ENCODE measurements around the gene RPS6KA2.

The RPS6KA2 gene

GRCh38 chr6:166464068-166465002, 162.7 kb downstream of the RPS6KA2 start:
- no peak overlapping the region for H3K27ac ChIP-seq (ENCODE audit: insufficient read depth, low read length, poor library complexity, severe bottlenecking)
- H3K27me3 ChIP-seq (replicated peaks; ENCODE audit: control insufficient read depth, insufficient read depth, low read length, poor library complexity, severe bottlenecking) = no peaks in the 10 kb centered on the region
- H3K36me3 ChIP-seq (ENCODE audit: control insufficient read depth, insufficient read depth, low read length) = no peaks in the 10 kb centered on the region
- no peaks in the 10 kb centered on the region for H3K4me1 ChIP-seq (ENCODE audit: control insufficient read depth, insufficient read depth, low read length, poor library complexity, severe bottlenecking)
- H3K4me3 ChIP-seq (ENCODE audit: insufficient read depth, low read depth, low read length, poor library complexity, severe bottlenecking) = no peak overlapping the region
- DNase-seq = no peak
- H3K9me3 ChIP-seq (ENCODE audit: control insufficient read depth, low read length) = no peaks in the 10 kb centered on the region

GRCh38 chr6:166463359-166464067, 163.5 kb downstream of the RPS6KA2 start:
- no peak for DNase-seq
- Histone ChIP-seq H3K36me3 (ENCODE audit: control insufficient read depth, insufficient read depth, low read length) (no peaks in the 10 kb centered on the region), H3K27me3 (replicated peaks; ENCODE audit: control insufficient read depth, insufficient read depth, low read length, poor library complexity, severe bottlenecking) (no peaks in the 10 kb centered on the region), H3K4me3 (ENCODE audit: insufficient read depth, low read depth, low read length, poor library complexity, severe bottlenecking) (no peak overlapping the region), H3K27ac (ENCODE audit: insufficient read depth, low read length, poor library complexity, severe bottlenecking) (no peak overlapping the region), H3K9me3 (ENCODE audit: control insufficient read depth, low read length) (no peaks in the 10 kb centered on the region), H3K4me1 (ENCODE audit: control insufficient read depth, insufficient read depth, low read length, poor library complexity, severe bottlenecking) (no peaks in the 10 kb centered on the region)

GRCh38 chr6:166462461-166463135, 164.5 kb downstream of the RPS6KA2 start:
- Histone ChIP-seq H3K36me3 (ENCODE audit: control insufficient read depth, insufficient read depth, low read length) (no peaks in the 10 kb centered on the region), H3K27ac (ENCODE audit: insufficient read depth, low read length, poor library complexity, severe bottlenecking) (no peak overlapping the region), H3K4me1 (ENCODE audit: control insufficient read depth, insufficient read depth, low read length, poor library complexity, severe bottlenecking) (no peaks in the 10 kb centered on the region)

GRCh38 chr6:166461821-166462460, 165.1 kb downstream of the RPS6KA2 start:
- Histone ChIP-seq H3K27ac (ENCODE audit: insufficient read depth, low read length, poor library complexity, severe bottlenecking) (no peak overlapping the region), H3K4me3 (ENCODE audit: insufficient read depth, low read depth, low read length, poor library complexity, severe bottlenecking) (no peak overlapping the region), H3K9me3 (ENCODE audit: control insufficient read depth, low read length) (no peaks in the 10 kb centered on the region), H3K4me1 (ENCODE audit: control insufficient read depth, insufficient read depth, low read length, poor library complexity, severe bottlenecking) (no peaks in the 10 kb centered on the region), H3K27me3 (replicated peaks; ENCODE audit: control insufficient read depth, insufficient read depth, low read length, poor library complexity, severe bottlenecking) (no peaks in the 10 kb centered on the region), H3K36me3 (ENCODE audit: control insufficient read depth, insufficient read depth, low read length) (no peaks in the 10 kb centered on the region)
- no peak for DNase-seq

More at GRCh38 chr6:166462461-166463135, 164.5 kb downstream of the RPS6KA2 start:
- H3K4me3 ChIP-seq (ENCODE audit: insufficient read depth, low read depth, low read length, poor library complexity, severe bottlenecking) = no peak overlapping the region
- no peak for DNase-seq
- H3K27me3 ChIP-seq (replicated peaks; ENCODE audit: control insufficient read depth, insufficient read depth, low read length, poor library complexity, severe bottlenecking) = no peaks in the 10 kb centered on the region
- H3K9me3 ChIP-seq (ENCODE audit: control insufficient read depth, low read length) = no peaks in the 10 kb centered on the region

GRCh38 chr6:166460473-166461437, 166.3 kb downstream of the RPS6KA2 start:
- Histone ChIP-seq H3K4me1 (ENCODE audit: control insufficient read depth, insufficient read depth, low read length, poor library complexity, severe bottlenecking) (no peaks in the 10 kb centered on the region), H3K27me3 (replicated peaks; ENCODE audit: control insufficient read depth, insufficient read depth, low read length, poor library complexity, severe bottlenecking) (no peaks in the 10 kb centered on the region), H3K4me3 (ENCODE audit: insufficient read depth, low read depth, low read length, poor library complexity, severe bottlenecking) (no peak overlapping the region), H3K36me3 (ENCODE audit: control insufficient read depth, insufficient read depth, low read length) (no peaks in the 10 kb centered on the region), H3K9me3 (ENCODE audit: control insufficient read depth, low read length) (no peaks in the 10 kb centered on the region), H3K27ac (ENCODE audit: insufficient read depth, low read length, poor library complexity, severe bottlenecking) (no peak overlapping the region)
- no peak for DNase-seq

GRCh38 chr6:166459906-166460305, 167.1 kb downstream of the RPS6KA2 start:
- Histone ChIP-seq H3K4me1 (ENCODE audit: control insufficient read depth, insufficient read depth, low read length, poor library complexity, severe bottlenecking) (no peaks in the 10 kb centered on the region), H3K27ac (ENCODE audit: insufficient read depth, low read length, poor library complexity, severe bottlenecking) (no peak overlapping the region), H3K4me3 (ENCODE audit: insufficient read depth, low read depth, low read length, poor library complexity, severe bottlenecking) (no peak overlapping the region), H3K9me3 (ENCODE audit: control insufficient read depth, low read length) (no peaks in the 10 kb centered on the region), H3K27me3 (replicated peaks; ENCODE audit: control insufficient read depth, insufficient read depth, low read length, poor library complexity, severe bottlenecking) (no peaks in the 10 kb centered on the region), H3K36me3 (ENCODE audit: control insufficient read depth, insufficient read depth, low read length) (no peaks in the 10 kb centered on the region)
- no peak for DNase-seq

GRCh38 chr6:166459272-166459671, 167.8 kb downstream of the RPS6KA2 start:
- no peaks in the 10 kb centered on the region for H3K9me3 ChIP-seq (ENCODE audit: control insufficient read depth, low read length)

GRCh38 chr6:166456395-166457156, 170.5 kb downstream of the RPS6KA2 start:
- H3K36me3 ChIP-seq (ENCODE audit: control insufficient read depth, insufficient read depth, low read length) = no peaks in the 10 kb centered on the region
- no peaks in the 10 kb centered on the region for H3K27me3 ChIP-seq (replicated peaks; ENCODE audit: control insufficient read depth, insufficient read depth, low read length, poor library complexity, severe bottlenecking)
- H3K9me3 ChIP-seq (ENCODE audit: control insufficient read depth, low read length) = no peaks in the 10 kb centered on the region
- H3K4me1 ChIP-seq (ENCODE audit: control insufficient read depth, insufficient read depth, low read length, poor library complexity, severe bottlenecking) = no peaks in the 10 kb centered on the region
- H3K4me3 ChIP-seq (ENCODE audit: insufficient read depth, low read depth, low read length, poor library complexity, severe bottlenecking) = no peak overlapping the region
- H3K27ac ChIP-seq (ENCODE audit: insufficient read depth, low read length, poor library complexity, severe bottlenecking) = no peak overlapping the region
- DNase-seq = no peak

More at GRCh38 chr6:166459272-166459671, 167.8 kb downstream of the RPS6KA2 start:
- no peak for DNase-seq
- no peaks in the 10 kb centered on the region for H3K27me3 ChIP-seq (replicated peaks; ENCODE audit: control insufficient read depth, insufficient read depth, low read length, poor library complexity, severe bottlenecking)
- H3K4me3 ChIP-seq (ENCODE audit: insufficient read depth, low read depth, low read length, poor library complexity, severe bottlenecking) = no peak overlapping the region
- H3K36me3 ChIP-seq (ENCODE audit: control insufficient read depth, insufficient read depth, low read length) = no peaks in the 10 kb centered on the region
- no peaks in the 10 kb centered on the region for H3K4me1 ChIP-seq (ENCODE audit: control insufficient read depth, insufficient read depth, low read length, poor library complexity, severe bottlenecking)
- no peak overlapping the region for H3K27ac ChIP-seq (ENCODE audit: insufficient read depth, low read length, poor library complexity, severe bottlenecking)
